ENCODE results near the gene H1-8.
"Not testable (repeated sequence)": the region's sequence is repeated elsewhere in the genome, so short reads cannot be mapped to it uniquely, and the experiment has no call there.

H1-8 gene

GRCh38 chr3:129529436-129530210 is 13.4 kb upstream of the H1-8 start:
- intact Hi-C loops (cut with DNase I), result no loop called here
- DNase-seq, result no peak

GRCh38 chr3:129530251-129530791 is 12.7 kb upstream of the H1-8 start:
- intact Hi-C loops (cut with DNase I), result no loop called here
- no peak for DNase-seq

DNA sequence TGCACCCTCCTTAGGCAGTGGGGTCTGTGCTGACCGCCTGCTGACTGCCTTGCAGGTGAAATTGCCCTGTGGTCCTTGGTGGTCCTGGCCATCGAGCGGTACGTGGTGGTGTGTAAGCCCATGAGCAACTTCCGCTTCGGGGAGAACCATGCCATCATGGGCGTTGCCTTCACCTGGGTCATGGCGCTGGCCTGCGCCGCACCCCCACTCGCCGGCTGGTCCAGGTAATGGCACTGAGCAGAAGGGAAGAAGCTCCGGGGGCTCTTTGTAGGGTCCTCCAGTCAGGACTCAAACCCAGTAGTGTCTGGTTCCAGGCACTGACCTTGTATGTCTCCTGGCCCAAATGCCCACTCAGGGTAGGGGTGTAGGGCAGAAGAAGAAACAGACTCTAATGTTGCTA is 12.2 kb upstream of the H1-8 start:
- no peak for DNase-seq
- intact Hi-C loops (cut with DNase I), result no loop called here

DNA sequence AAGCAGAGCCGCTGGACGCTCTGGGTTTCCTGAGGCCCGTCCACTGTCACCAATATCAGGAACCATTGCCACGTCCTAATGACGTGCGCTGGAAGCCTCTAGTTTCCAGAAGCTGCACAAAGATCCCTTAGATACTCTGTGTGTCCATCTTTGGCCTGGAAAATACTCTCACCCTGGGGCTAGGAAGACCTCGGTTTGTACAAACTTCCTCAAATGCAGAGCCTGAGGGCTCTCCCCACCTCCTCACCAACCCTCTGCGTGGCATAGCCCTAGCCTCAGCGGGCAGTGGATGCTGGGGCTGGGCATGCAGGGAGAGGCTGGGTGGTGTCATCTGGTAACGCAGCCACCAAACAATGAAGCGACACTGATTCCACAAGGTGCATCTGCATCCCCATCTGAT is 11.3 kb upstream of the H1-8 start:
- no peak for DNase-seq

GRCh38 chr3:129532261-129532660 is 10.7 kb upstream of the H1-8 start:
- intact Hi-C loops (cut with DNase I), result no loop called here
- no peak for DNase-seq

More for the DNA sequence above, 11.3 kb upstream of the H1-8 start:
- intact Hi-C loops (cut with DNase I), result no loop called here

DNA sequence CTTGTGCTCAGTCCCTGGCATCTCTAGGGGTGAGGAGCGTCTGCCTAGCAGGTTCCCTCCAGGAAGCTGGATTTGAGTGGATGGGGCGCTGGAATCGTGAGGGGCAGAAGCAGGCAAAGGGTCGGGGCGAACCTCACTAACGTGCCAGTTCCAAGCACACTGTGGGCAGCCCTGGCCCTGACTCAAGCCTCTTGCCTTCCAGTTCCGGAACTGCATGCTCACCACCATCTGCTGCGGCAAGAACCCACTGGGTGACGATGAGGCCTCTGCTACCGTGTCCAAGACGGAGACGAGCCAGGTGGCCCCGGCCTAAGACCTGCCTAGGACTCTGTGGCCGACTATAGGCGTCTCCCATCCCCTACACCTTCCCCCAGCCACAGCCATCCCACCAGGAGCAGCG is 9.6 kb upstream of the H1-8 start:
- intact Hi-C loops (cut with DNase I), result no loop called here
- DNase-seq, result no peak

- no peak for DNase-seq
- intact Hi-C loops (cut with DNase I), result no loop called here
Observed at GRCh38 chr3:129534428-129535027, 8.4 kb upstream of the H1-8 start.

DNA sequence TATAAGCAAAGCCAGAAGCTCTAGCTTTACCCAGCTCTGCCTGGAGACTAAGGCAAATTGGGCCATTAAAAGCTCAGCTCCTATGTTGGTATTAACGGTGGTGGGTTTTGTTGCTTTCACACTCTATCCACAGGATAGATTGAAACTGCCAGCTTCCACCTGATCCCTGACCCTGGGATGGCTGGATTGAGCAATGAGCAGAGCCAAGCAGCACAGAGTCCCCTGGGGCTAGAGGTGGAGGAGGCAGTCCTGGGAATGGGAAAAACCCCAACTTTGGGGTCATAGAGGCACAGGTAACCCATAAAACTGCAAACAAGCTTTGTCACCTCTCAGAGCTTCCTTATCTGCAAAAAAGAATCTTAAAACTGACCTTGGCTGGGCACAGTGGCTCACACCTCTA is 7.9 kb upstream of the H1-8 start:
- intact Hi-C loops (cut with DNase I), result no loop called here
- no peak for DNase-seq

GRCh38 chr3:129536374-129536667 is 6.7 kb upstream of the H1-8 start:
- intact Hi-C loops (cut with DNase I), result no loop called here

DNA sequence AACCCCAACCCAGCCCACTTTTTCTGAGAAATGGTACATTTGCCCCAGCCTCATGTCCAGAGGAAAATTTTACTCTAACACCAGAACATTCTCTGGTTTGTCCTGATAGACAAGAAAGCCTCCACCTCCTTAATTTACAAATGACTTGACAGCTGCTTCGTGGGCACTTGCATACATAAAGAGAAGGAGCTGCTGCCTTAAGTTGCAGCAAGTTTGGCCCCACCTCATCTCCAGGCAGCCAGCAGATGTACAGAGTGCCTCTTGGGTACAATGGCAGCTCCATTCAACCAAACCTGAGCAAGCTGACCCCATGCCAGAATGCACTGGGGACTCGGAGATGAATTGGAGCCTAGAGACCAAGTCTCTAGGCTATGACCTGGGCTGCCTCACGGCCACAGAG is 6.2 kb upstream of the H1-8 start:
- DNase-seq, result no peak
- intact Hi-C loops (cut with DNase I), result no loop called here

More at GRCh38 chr3:129536374-129536667, 6.7 kb upstream of the H1-8 start:
- no peak for DNase-seq

- intact Hi-C loops (cut with DNase I), result no loop called here
- DNase-seq, result no peak
Observed at GRCh38 chr3:129539206-129539605, 3.8 kb upstream of the H1-8 start.

DNA sequence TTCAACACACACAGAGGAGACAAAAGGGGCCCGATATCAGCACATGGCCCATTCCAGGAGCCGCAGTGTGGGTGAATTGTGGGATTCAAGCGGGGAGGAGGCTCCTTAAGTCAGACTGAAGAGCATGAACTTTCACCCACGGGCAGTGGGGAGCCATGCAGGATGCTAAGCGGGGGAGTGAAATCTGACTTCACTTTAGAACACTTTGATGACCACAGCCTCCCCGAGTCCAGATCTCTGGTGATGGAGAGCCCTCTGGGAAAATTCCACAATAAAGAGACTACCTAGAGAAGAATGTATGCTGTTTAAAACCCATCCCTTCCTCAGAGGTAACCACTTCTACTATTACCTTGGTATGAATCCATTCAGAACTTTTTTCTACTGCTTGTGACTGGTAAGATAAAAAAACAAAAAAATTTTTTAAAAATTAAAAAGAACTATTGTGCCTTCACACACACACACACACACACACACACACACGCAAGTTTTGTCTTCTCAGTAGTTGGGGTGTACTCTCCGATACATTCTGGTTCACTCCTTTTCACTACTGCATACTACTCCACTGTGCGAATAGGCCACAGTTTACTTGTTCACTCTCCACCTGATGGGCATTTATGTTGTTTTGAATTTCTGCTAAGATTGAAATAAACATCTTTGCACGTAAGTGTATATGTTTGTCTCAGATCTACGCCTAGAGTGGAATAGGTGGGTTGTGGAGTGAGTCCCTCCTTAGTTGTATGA is 2.0 kb upstream of the H1-8 start:
- intact Hi-C loops (cut with DNase I), result no loop called here
- no peak for DNase-seq

- intact Hi-C loops (cut with DNase I), result no loop called here
- DNase-seq, result no peak
Observed at GRCh38 chr3:129542747-129543146, 228 bp upstream of the H1-8 start.

GRCh38 chr3:129543999-129544398 is 1.0 kb downstream of the H1-8 start:
- DNase-seq, result no peak
- intact Hi-C loops (cut with DNase I), result no loop called here

DNA sequence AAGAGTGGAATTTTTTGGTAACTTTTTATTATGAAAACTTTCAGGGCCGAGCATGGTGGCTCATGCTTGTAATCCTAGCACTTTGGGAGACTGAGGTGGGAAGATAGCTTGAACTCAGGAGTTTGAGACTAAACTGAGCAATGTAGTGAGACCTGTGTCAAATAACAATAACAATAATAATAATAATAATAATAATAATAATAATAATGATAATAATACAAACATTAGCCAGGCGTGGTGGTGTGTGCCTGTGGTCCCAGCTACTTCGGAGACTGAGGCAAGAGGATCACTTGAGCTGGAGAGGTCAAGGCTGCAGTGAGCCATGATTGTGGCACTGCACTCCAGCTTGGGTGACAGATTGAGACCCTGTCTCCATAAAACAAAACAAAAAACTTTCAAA is 3.0 kb downstream of the H1-8 start:
- intact Hi-C loops (cut with DNase I); DNase-seq: not testable (repeated sequence)

GRCh38 chr3:129547241-129547640 is 4.3 kb downstream of the H1-8 start:
- intact Hi-C loops (cut with DNase I), result no loop called here
- DNase-seq, result no peak

DNA sequence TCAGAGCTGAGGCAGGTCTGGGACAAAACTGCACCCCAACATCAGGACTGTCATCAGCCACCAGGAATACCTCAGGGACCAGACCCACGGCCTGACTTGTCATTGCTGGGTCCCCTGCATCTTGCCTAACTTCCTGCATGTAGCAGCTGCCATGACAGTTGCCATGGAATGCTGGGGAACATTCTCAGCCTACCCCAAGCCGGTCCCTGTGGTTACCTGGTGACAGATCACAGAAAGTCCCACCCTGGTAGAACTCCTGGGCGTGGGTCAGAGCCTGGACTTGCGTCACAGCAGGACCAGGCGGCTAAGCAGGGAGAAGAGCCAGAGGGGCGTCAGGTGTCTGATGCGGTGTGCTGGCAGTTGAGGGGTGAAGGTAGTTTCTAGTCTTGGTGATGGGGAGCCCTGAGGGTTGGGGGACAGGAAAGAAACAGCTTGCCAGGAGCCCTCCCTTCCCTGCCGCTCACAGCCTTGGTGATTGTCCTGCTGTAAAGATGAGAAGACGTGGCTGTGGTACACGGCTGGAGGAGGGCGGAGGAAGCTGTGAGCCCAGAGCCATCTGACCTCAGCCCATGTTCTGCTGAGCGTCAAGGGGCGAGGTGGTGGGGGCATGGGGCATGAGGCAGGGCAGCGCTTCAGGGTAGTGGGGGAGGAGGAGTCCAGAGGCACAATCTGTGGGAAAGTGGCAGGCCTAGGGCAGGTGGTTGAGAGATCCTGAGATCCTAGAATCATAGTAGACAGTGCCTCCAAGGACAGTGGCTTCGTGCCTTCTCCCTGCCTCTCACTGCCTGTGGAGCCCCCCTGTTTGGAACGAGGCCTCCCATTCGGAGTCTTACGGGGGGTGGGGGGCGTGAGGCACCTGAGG is 5.4 kb downstream of the H1-8 start:
- DNase-seq, result no peak
- intact Hi-C loops (cut with DNase I), result no loop called here

- no peak for DNase-seq
- intact Hi-C loops (cut with DNase I), result no loop called here
Observed at GRCh38 chr3:129549006-129549800, 6.2 kb downstream of the H1-8 start.

- DNase-seq, result no peak
- intact Hi-C loops (cut with DNase I), result no loop called here
Observed at GRCh38 chr3:129549805-129550204, 6.8 kb downstream of the H1-8 start.
